CD14-positive monocyte (primary cell): ENCODE data around the gene NPTX1. TPM values are rescaled to one million over a fixed set of nuclear protein-coding genes. Genes with fewer than 3 reads are reported as not detected.
A peak's percentile ranks its signal among the peaks of the same experiment; 100 is the strongest.

ENCODE experiments used
- DNase-seq, 3 donors: peaks; one replicate each; pipeline ENCODE4 v3.0.0-alpha.2; 2011 to 2022
- H2AFZ ChIP-seq: 2 replicates; pipeline ENCODE4 v1.6.0; 2012; ENCODE audit warnings: mild to moderate bottlenecking, low read depth, low read length, inconsistent platforms; ENCODE audit not compliant: insufficient read depth, poor library complexity, severe bottlenecking
- H3K27ac ChIP-seq, 2 donors: 1 replicate in 1 of 2; 2 replicates in 1 of 2; pipeline ENCODE4 v1.5.1; 2012 to 2013; ENCODE audit warnings: low read length in 2 of 2, control low read depth in 1 of 2, inconsistent platforms in 1 of 2, low read depth in 1 of 2, mild to moderate bottlenecking in 1 of 2
- H3K27me3 ChIP-seq, 2 donors: one replicate each; pipeline versions ENCODE4 v1.6.0 to v1.6.1; 2011 to 2013; ENCODE audit warnings: low read length in 2 of 2; ENCODE audit not compliant: control insufficient read depth in 2 of 2, insufficient read depth in 2 of 2
- H3K36me3 ChIP-seq, 2 donors: replicated peaks in 1 of 2; 1 replicate in 1 of 2; 2 replicates in 1 of 2; pipeline versions ENCODE4 v1.5.1 to v1.6.1; 2012 to 2013; ENCODE audit warnings: low read length in 2 of 2, control low read depth in 1 of 2, inconsistent platforms in 1 of 2, mild to moderate bottlenecking in 1 of 2; ENCODE audit not compliant: insufficient read depth in 2 of 2, control insufficient read depth in 1 of 2
- H3K4me1 ChIP-seq, 2 donors: 1 replicate in 1 of 2; 2 replicates in 1 of 2; pipeline versions ENCODE4 v1.5.1 to v1.6.1; 2012 to 2013; ENCODE audit warnings: low read length in 2 of 2, control low read depth in 1 of 2, inconsistent platforms in 1 of 2, mild to moderate bottlenecking in 1 of 2, moderate library complexity in 1 of 2; ENCODE audit not compliant: insufficient read depth in 2 of 2, control insufficient read depth in 1 of 2
- H3K4me2 ChIP-seq: replicated peaks from 2 replicates; pipeline ENCODE3; 2012; ENCODE audit warnings: low read length, moderate library complexity, mild to moderate bottlenecking; ENCODE audit not compliant: poor library complexity, severe bottlenecking; ENCODE audit errors: extremely low read depth
- H3K4me3 ChIP-seq, 3 experiments: fragments of 200-600 bp in 1 of 3; sonication (generic) in 1 of 3; replicated peaks in 1 of 3; 1 replicate in 2 of 3; 2 replicates in 1 of 3; pipeline ENCODE4 v1.5.1; 2011 to 2013; ENCODE audit warnings: low read length in 3 of 3, mild to moderate bottlenecking in 3 of 3, control low read depth in 2 of 3, low read depth in 2 of 3, inconsistent platforms in 1 of 3, moderate library complexity in 1 of 3
- H3K79me2 ChIP-seq: 2 replicates; pipeline ENCODE4 v1.6.0; 2012; ENCODE audit warnings: mild to moderate bottlenecking, control low read depth, inconsistent platforms, low read length, moderate library complexity; ENCODE audit not compliant: insufficient read depth
- H3K9ac ChIP-seq: 2 replicates; pipeline ENCODE4 v1.6.0; 2017; ENCODE audit warnings: low read length, mild to moderate bottlenecking; ENCODE audit not compliant: insufficient read depth, poor library complexity, severe bottlenecking
- H3K9me3 ChIP-seq, 2 donors: replicated peaks in 1 of 2; 1 replicate in 1 of 2; 2 replicates in 1 of 2; pipeline versions ENCODE4 v1.5.1 to v1.6.1; 2012 to 2013; ENCODE audit warnings: low read length in 2 of 2, control low read depth in 1 of 2; ENCODE audit not compliant: control insufficient read depth in 1 of 2, insufficient read depth in 1 of 2
- H4K20me1 ChIP-seq: 2 replicates; pipeline ENCODE4 v1.6.0; 2012; ENCODE audit warnings: mild to moderate bottlenecking, low read length, control low read depth, moderate library complexity; ENCODE audit not compliant: insufficient read depth
- H3K27ac Mint-ChIP-seq, 7 donors: one replicate each; pipeline ENCODE4 v1.8.0; 2020; ENCODE audit warnings: mild to moderate bottlenecking in 7 of 7, mixed read lengths in 7 of 7, moderate library complexity in 6 of 7, inconsistent platforms in 2 of 7
- H3K27me3 Mint-ChIP-seq, 3 donors: one replicate each; pipeline ENCODE4 v1.8.0; 2021 to 2022; ENCODE audit warnings: low read depth in 3 of 3, mild to moderate bottlenecking in 3 of 3, mixed read lengths in 3 of 3, moderate library complexity in 3 of 3, inconsistent platforms in 1 of 3
- H3K36me3 Mint-ChIP-seq, 2 donors: one replicate each; pipeline ENCODE4 v1.8.0; 2020; ENCODE audit warnings: mixed read lengths in 2 of 2, inconsistent platforms in 1 of 2, mild to moderate bottlenecking in 1 of 2
- H3K4me1 Mint-ChIP-seq: one replicate; pipeline ENCODE4 v1.8.0; 2020; ENCODE audit warnings: mild to moderate bottlenecking, mixed read lengths
- H3K4me3 Mint-ChIP-seq, 2 donors: one replicate each; pipeline ENCODE4 v1.8.0; 2020; ENCODE audit warnings: mild to moderate bottlenecking in 2 of 2, mixed read lengths in 2 of 2, moderate library complexity in 1 of 2
- H3K9me3 Mint-ChIP-seq, 7 donors: one replicate each; pipeline ENCODE4 v1.8.0; 2020 to 2022; ENCODE audit warnings: mixed read lengths in 7 of 7, mild to moderate bottlenecking in 6 of 7, moderate library complexity in 6 of 7, inconsistent platforms in 2 of 7
- CTCF ChIP-seq: fragments of 200-600 bp; IDR thresholded peaks from one replicate; pipeline ENCODE4 v1.8.0; 2022; ENCODE audit warnings: antibody characterized with exemption, mild to moderate bottlenecking
- WGBS: methylation state at CpG from one replicate; pipeline ENCODE4 v1.1.5; 2013; ENCODE audit warnings: missing lambda C conversion rate; ENCODE audit not compliant: insufficient coverage; 5-methylcytosine and 5-hydroxymethylcytosine counted together
- intact Hi-C, 2 donors: fragments of 100-400 bp; cut with micrococcal nuclease; formaldehyde crosslinking; loops; one replicate each; pipeline versions ENCODE4 v1.15.0 to v1.15.1; 2023
- polyA plus RNA-seq, 3 donors: library from polyadenylated mRNA; depleted of rRNA in 1 of 3; unstranded in 2 of 3; stranded (reverse) in 1 of 3; fragments of 300-500 nt in 2 of 3; fragments of >200 nt in 1 of 3; fragmentation: Illumina TruSeq in 2 of 3; gene quantifications; 1 replicate in 2 of 3; 2 replicates in 1 of 3; pipeline ENCODE4 v1.2.3, GENCODE V29; 2012 to 2021

The NPTX1 gene
- polyA plus RNA-seq, 3 donors: not detected

GRCh38 chr17:80452173-80452915 is 24.1 kb downstream of the NPTX1 start:
- no peak overlapping the region for H3K9ac ChIP-seq
- 84% methylated on average over 14 of the region's 14 CpGs for WGBS
- peaks cover 2 to 9% (median 6%) of the 10 kb centered on the region in 7 donors for H3K9me3 Mint-ChIP-seq
- H3K9me3 ChIP-seq: no peaks in the 10 kb centered on the region
- no peaks in the 10 kb centered on the region for H3K79me2 ChIP-seq
- no peaks in the 10 kb centered on the region for H3K36me3 Mint-ChIP-seq
- H3K27me3 Mint-ChIP-seq: peaks cover 3 to 12% (median 11%) of the 10 kb centered on the region in 3 donors
- H3K4me1 Mint-ChIP-seq: peaks cover 22% of the 10 kb centered on the region
- no peak for DNase-seq
- no peak for TF ChIP-seq CTCF
- peaks cover 0 to 2% of the 10 kb centered on the region in 2 donors for H3K27me3 ChIP-seq
- no peak overlapping the region for H3K4me2 ChIP-seq
- H4K20me1 ChIP-seq: no peaks in the 10 kb centered on the region
- no peak overlapping the region for H3K27ac ChIP-seq
- peak overlapping the region in 1 of 7 donors; percentile 25 for H3K27ac Mint-ChIP-seq
- H3K4me1 ChIP-seq: peaks cover 17 to 25% of the 10 kb centered on the region in 2 donors
- no peaks in the 10 kb centered on the region for H3K36me3 ChIP-seq
- no peak overlapping the region for H3K4me3 Mint-ChIP-seq
- no peak overlapping the region for H3K4me3 ChIP-seq
- no peak overlapping the region for H2AFZ ChIP-seq
- intact Hi-C loops: loop anchor here in 1 of 2 donors (5.0 kb wide), 1 partner anchor 35 kb away; the partner anchor contains the start of gene ENDOV

- no peak for DNase-seq
- Histone ChIP-seq H3K9me3 (no peaks in the 10 kb centered on the region), H3K79me2 (no peaks in the 10 kb centered on the region), H3K36me3 (no peaks in the 10 kb centered on the region), H3K9ac (no peak overlapping the region), H4K20me1 (no peaks in the 10 kb centered on the region), H2AFZ (no peak overlapping the region), H3K4me3 (no peak overlapping the region), H3K4me2 (no peak overlapping the region), H3K27ac (no peak overlapping the region), H3K27me3 (no peaks in the 10 kb centered on the region), H3K4me1 (peaks cover 14 to 21% of the 10 kb centered on the region in 2 donors)
- no peak overlapping the region for H3K4me3 Mint-ChIP-seq
- peaks cover 2 to 9% (median 6%) of the 10 kb centered on the region in 7 donors for H3K9me3 Mint-ChIP-seq
- H3K36me3 Mint-ChIP-seq: no peaks in the 10 kb centered on the region
- peaks cover 1 to 7% (median 5%) of the 10 kb centered on the region in 3 donors for H3K27me3 Mint-ChIP-seq
- peak overlapping the region in 1 of 7 donors; percentile 4 for H3K27ac Mint-ChIP-seq
- intact Hi-C loops: loop anchor here in 1 of 2 donors (5.0 kb wide), 1 partner anchor 34 kb away; the partner anchor contains the start of gene ENDOV
- TF ChIP-seq CTCF: no peak
- whole genome bisulfite sequencing: 82% methylated on average over 8 of the region's 9 CpGs
- peaks cover 22% of the 10 kb centered on the region for H3K4me1 Mint-ChIP-seq
These were observed 25.2 kb downstream of the NPTX1 start for GRCh38 chr17:80451104-80451775.
